ENCODE measurements around the gene FITM1.

DNA sequence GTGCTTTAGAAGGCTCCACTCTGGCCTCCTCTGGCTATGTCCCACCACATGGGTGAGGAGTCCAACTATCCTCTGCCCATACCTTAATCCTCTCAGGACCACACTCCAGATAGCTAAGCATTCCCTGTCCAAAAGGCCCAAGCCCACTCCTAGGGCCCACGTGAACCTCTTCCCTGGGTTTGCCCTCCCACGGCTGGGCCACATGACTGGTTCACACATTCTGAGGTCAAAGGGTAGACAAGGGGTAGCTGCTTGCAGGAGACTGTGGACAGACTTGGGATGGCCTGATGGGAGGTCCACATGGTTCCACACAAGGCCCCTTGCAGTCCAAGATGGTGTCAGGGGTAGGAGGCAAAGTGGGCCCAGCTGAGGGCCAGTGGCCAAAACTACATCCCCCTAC lies 42.4 kb upstream of the FITM1 start:
- TF ChIP-seq ZNF350 (tag by site-specific recombination; IDR thresholded peaks at IDR 0.05): no peak
- TF ChIP-seq, protein P1, sequence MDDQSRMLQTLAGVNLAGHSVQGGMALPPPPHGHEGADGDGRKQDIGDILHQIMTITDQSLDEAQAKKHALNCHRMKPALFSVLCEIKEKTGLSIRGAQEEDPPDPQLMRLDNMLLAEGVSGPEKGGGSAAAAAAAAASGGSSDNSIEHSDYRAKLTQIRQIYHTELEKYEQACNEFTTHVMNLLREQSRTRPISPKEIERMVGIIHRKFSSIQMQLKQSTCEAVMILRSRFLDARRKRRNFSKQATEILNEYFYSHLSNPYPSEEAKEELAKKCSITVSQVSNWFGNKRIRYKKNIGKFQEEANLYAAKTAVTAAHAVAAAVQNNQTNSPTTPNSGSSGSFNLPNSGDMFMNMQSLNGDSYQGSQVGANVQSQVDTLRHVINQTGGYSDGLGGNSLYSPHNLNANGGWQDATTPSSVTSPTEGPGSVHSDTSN (CRISPR knock-in tag; IDR thresholded peaks at IDR 0.05): no peak
- TF ChIP-seq, protein P2, sequence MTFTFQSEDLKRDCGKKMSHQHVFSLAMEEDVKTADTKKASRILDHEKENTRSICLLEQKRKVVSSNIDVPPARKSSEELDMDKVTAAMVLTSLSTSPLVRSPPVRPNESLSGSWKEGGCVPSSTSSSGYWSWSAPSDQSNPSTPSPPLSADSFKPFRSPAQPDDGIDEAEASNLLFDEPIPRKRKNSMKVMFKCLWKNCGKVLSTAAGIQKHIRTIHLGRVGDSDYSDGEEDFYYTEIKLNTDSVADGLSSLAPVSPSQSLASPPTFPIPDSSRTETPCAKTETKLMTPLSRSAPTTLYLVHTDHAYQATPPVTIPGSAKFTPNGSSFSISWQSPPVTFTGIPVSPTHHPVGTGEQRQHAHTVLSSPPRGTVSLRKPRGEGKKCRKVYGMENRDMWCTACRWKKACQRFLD (tag by site-specific recombination; IDR thresholded peaks at IDR 0.05): no peak
- TF ChIP-seq, protein P3, sequence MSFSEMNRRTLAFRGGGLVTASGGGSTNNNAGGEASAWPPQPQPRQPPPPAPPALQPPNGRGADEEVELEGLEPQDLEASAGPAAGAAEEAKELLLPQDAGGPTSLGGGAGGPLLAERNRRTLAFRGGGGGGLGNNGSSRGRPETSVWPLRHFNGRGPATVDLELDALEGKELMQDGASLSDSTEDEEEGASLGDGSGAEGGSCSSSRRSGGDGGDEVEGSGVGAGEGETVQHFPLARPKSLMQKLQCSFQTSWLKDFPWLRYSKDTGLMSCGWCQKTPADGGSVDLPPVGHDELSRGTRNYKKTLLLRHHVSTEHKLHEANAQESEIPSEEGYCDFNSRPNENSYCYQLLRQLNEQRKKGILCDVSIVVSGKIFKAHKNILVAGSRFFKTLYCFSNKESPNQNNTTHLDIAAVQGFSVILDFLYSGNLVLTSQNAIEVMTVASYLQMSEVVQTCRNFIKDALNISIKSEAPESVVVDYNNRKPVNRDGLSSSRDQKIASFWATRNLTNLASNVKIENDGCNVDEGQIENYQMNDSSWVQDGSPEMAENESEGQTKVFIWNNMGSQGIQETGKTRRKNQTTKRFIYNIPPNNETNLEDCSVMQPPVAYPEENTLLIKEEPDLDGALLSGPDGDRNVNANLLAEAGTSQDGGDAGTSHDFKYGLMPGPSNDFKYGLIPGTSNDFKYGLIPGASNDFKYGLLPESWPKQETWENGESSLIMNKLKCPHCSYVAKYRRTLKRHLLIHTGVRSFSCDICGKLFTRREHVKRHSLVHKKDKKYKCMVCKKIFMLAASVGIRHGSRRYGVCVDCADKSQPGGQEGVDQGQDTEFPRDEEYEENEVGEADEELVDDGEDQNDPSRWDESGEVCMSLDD (tag by site-specific recombination; IDR thresholded peaks at IDR 0.05): no peak
- TF ChIP-seq, protein P4, sequence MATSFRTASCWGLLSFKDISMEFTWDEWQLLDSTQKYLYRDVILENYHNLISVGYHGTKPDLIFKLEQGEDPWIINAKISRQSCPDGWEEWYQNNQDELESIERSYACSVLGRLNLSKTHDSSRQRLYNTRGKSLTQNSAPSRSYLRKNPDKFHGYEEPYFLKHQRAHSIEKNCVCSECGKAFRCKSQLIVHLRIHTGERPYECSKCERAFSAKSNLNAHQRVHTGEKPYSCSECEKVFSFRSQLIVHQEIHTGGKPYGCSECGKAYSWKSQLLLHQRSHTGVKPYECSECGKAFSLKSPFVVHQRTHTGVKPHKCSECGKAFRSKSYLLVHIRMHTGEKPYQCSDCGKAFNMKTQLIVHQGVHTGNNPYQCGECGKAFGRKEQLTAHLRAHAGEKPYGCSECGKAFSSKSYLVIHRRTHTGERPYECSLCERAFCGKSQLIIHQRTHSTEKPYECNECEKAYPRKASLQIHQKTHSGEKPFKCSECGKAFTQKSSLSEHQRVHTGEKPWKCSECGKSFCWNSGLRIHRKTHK (tag by site-specific recombination; IDR thresholded peaks at IDR 0.05): no peak
- TF ChIP-seq, protein P5, sequence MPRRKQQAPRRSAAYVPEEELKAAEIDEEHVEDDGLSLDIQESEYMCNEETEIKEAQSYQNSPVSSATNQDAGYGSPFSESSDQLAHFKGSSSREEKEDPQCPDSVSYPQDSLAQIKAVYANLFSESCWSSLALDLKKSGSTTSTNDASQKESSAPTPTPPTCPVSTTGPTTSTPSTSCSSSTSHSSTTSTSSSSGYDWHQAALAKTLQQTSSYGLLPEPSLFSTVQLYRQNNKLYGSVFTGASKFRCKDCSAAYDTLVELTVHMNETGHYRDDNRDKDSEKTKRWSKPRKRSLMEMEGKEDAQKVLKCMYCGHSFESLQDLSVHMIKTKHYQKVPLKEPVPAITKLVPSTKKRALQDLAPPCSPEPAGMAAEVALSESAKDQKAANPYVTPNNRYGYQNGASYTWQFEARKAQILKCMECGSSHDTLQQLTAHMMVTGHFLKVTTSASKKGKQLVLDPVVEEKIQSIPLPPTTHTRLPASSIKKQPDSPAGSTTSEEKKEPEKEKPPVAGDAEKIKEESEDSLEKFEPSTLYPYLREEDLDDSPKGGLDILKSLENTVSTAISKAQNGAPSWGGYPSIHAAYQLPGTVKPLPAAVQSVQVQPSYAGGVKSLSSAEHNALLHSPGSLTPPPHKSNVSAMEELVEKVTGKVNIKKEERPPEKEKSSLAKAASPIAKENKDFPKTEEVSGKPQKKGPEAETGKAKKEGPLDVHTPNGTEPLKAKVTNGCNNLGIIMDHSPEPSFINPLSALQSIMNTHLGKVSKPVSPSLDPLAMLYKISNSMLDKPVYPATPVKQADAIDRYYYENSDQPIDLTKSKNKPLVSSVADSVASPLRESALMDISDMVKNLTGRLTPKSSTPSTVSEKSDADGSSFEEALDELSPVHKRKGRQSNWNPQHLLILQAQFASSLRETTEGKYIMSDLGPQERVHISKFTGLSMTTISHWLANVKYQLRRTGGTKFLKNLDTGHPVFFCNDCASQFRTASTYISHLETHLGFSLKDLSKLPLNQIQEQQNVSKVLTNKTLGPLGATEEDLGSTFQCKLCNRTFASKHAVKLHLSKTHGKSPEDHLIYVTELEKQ (tag by site-specific recombination; IDR thresholded peaks at IDR 0.05; ENCODE audit: borderline replicate concordance): no peak
- no peak for TF ChIP-seq WT1 (tag by site-specific recombination; IDR thresholded peaks at IDR 0.05)
- no peak for TF ChIP-seq ZNF830 (tag by site-specific recombination; IDR thresholded peaks at IDR 0.05; ENCODE audit: low read depth)
- TF ChIP-seq, protein P6, sequence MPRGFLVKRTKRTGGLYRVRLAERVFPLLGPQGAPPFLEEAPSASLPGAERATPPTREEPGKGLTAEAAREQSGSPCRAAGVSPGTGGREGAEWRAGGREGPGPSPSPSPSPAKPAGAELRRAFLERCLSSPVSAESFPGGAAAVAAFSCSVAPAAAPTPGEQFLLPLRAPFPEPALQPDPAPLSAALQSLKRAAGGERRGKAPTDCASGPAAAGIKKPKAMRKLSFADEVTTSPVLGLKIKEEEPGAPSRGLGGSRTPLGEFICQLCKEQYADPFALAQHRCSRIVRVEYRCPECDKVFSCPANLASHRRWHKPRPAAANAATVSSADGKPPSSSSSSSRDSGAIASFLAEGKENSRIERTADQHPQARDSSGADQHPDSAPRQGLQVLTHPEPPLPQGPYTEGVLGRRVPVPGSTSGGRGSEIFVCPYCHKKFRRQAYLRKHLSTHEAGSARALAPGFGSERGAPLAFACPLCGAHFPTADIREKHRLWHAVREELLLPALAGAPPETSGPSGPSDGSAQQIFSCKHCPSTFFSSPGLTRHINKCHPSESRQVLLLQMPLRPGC (tag by site-specific recombination; IDR thresholded peaks at IDR 0.05): no peak
- TF ChIP-seq ZBTB48 (tag by site-specific recombination; IDR thresholded peaks at IDR 0.05): no peak
- TF ChIP-seq ZNF791 (tag by site-specific recombination; IDR thresholded peaks at IDR 0.05): no peak

All from HEK293 (cell line).